Stimulated activated CD4-positive, alpha-beta T cell treated with anti-CD3 and anti-CD28 coated beads, Interleukin-4, amount 100 ng/mL, for 24 hours (primary cell): ENCODE measurements around the gene MRS2.

Experiments
- DNase-seq: peaks from one replicate; pipeline ENCODE4 v3.0.0-alpha.2; 2020

Gene MRS2

DNA sequence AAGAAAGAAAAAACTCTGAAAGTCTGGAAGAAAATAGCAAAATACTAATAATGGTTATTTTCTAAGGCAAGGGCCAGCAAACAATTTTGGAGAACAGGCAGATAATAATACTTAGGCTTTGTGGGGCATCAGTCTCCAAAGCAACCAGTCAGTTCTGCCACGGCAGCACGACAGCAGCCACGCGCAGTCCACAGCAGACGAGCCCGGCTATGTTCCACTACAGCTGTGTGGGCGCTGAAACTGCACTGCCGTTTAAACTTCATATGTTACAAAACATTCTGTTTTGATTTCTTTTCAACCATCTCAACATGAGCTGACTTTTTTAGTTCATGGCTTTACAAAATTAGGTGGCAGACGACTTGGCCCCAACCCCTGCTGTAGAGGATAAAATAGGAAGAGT is 29.9 kb downstream of the MRS2 start:
- DNase-seq: no peak

- no peak for DNase-seq
Measured at GRCh38 chr6:24436979-24437378, 34.2 kb downstream of the MRS2 start.

DNA sequence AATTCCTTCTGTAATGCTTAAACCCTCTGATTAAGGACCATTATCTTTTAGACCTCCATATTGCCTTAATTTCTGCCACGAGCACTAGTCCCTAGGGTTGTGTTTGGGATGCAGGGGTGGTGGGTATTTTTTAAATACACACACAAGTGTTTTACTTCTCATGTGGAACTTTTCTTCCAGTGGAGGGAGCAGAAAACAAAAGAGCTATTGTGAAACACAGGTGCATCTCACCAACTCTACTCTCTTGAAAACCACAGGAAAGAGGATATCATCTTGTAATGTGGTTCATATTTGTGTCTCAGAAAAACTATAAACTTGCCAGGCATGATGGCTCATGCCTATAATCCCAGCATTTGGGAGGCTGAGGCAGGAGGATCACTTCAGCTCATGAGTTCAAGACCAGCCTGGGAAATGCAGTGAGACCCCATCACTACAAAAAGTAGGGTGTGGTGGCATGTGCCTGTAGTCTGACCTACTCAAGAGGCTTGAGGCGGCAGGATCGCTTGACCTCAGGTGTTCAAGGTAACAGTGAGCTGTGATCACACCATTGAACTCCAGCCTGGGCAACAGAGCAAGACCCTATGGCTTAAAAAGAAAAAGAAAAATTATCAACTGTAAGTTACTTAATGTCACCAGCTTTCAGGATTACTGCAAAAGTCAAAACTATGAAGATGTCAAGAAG is 37.3 kb downstream of the MRS2 start:
- no peak for DNase-seq

DNA sequence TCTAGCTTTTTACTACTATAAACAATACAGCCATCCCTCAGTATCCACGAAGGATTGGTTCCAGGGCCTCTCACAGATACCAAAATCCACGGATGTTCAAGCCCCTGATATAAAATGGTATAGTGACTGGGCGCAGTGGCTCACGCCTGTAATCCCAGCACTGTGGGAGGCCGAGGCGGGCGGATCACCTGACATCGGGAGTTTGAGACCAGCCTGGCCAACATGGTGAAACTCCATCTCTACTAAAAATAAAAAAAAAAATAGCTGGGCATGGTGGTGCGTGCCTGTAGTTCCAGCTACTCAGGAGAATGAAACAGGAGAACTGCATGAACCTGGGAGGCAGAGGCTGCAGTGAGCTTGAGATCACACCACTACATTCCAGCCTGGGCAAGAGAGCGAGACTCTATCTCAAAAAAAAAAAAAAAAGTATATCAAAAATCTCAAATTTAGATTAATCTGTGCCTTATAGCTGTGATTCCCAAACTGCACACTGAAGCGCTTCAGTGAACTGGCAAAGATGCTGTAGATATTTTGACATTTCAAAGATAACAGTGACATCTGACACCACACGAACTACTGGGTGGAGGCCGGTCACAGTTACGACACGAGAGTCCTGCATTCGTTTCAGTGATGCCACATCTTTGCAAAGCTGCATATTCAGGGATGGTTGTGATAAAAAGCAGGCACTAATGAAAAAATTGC is 38.3 kb downstream of the MRS2 start:
- no peak for DNase-seq

- DNase-seq: no peak
Measured at GRCh38 chr6:24441599-24441904, 38.8 kb downstream of the MRS2 start.

DNA sequence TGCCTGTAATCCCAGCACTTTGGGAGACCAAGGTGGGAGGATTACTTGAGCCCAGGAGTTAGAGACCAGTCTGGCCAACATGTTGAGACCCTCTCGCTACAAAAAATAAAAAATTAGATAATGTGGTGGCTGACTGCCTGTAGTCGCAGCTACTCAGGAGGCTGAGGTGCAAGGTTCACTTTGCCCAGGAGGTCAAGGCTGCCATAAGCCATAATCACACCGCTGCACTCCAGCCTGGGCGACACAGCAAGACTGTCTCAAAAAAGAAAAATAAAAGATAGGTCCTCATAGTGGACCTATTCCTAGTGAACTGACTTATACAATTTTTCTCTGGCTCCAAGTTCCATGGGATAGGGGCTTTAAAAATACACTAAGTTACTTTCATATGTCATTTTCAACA is 41.9 kb downstream of the MRS2 start:
- no peak for DNase-seq

DNA sequence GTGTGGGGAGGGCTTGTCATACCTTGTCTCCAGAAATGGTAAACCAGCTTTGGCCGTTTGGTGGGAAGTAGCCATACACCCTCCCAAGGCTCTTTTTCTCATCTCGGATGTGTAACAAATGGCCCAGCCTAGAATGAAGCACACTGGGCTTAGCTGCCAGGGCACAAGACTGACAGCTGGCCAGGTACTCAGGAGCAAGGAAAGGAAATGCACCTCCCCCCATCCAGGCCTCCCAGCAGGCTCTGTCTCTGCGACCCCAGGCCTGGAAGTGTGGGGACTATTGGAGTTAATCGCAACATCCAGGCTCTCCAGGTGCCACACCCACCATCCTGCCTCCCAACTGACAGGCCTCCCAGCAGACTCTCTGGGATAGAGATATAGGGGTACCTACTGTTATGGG is 43.0 kb downstream of the MRS2 start:
- DNase-seq: no peak

DNA sequence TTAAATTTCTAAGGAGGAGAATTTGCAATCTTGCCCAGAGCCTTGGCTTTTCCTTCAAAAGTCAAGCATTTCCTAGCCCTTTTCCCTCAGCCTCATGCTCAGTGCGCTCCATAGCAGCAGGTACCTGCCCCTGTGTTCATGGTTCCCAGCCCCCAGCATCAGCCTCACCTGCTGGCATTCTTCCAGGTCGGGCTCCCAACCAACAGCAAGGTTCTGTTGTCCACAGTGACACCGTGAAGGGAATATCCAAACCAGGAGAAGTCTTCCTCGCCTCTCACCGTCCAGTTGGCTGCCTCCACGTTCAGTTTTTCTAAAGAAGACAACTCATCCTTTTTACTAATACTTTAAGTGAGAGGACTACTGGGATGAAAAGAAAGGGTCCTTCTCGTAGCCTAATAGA is 43.9 kb downstream of the MRS2 start:
- DNase-seq: no peak

GRCh38 chr6:24448396-24448795 is 45.7 kb downstream of the MRS2 start:
- no peak for DNase-seq

GRCh38 chr6:24448828-24449525 is 46.2 kb downstream of the MRS2 start:
- DNase-seq: no peak

DNA sequence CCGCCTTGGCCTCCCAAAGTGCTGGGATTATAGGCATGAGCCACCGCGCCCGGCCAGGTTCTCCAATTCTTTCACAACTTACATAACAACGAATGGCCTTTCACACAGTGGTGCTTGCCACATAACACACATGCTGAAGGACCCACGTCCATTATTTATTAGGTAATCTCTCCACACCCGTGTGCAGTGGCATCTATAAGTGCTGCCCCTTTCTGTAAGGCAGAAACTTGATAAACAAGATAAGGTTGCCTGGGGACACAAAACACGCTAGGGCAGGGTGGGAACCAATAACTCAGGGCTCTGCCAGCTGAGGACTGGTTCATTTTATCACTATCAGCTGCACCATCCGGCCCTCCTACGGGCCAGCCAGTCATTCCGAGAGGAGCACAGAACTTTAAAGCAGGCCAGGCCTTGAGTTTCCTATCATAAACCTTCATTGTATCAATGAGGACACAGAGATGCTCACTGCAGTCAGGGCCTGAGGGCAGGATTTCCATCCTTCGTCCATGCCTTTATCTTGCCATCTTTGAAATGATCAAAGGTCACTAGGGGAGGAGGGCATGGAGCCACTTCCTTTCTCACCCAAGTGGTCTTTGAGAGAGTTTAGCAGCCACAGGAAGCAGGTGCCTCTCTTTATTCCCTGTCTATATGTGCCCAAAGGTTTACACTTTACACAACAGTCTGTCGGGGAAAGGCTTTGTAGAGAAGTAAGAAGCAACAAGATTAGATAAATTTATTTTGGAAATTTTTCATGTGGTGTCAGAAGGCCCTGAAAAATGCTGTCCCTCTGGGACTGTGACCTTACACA is 49.0 kb downstream of the MRS2 start:
- no peak for DNase-seq

DNA sequence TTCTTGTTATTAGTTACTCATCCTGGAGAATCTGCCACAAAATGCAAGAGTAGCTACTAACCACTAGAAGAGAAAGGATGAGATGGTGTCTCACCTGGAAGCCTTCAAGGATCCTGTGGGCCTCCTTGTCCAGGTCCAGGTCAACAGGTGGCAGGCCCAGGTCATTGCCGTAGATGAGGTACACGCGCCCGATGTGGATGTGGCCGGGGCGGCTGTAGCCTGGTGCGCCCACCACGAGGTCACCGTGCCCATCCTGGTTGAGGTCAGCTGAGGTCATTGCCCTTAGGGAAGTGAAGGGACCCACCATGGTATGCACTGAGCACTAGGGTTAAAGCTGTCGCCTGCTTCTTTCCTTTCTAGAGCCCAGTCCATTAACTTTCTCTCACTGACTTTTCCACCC is 51.2 kb downstream of the MRS2 start:
- DNase-seq: no peak

DNA sequence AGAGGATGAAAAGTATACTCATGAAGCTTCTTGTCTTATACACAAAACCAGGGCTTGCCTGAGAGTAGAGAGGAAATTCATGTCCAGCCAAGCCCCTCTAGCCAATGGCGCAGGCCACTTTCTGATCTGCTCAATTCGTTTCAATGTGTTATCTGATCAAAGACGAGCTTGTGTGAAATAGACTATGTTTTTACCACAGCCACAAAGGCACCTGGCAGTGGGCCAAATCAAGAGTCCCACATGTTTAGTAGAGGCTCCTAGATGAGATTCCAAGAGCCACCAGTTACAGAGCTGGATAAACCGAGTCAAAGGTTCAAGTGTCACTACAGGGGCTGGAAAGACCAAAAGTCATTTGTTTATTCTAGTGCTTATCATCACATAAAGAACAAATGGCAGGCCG is 51.7 kb downstream of the MRS2 start:
- DNase-seq: no peak

- DNase-seq: no peak
Measured at GRCh38 chr6:24455061-24455460, 52.3 kb downstream of the MRS2 start.

DNA sequence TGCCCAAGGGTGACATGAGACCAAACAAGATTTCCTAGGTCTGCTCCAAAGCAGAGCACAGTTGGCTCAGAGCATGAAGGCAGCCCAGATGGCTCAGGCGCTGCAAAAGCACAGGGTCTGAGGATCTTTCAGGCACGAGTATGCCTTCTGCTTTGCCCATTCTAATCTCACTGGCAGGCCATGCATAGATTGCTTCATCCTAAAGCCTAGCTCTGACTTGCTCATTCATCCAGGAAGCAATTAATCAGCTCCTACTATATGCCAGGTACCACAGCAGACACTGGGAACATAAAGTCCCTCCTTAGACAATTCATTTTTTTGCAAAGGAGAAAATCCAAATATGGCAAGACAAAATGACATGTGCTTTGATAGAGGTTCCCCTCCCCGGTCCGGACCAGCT is 55.4 kb downstream of the MRS2 start:
- no peak for DNase-seq

- no peak for DNase-seq
Measured at GRCh38 chr6:24458941-24459340, 56.2 kb downstream of the MRS2 start.

DNA sequence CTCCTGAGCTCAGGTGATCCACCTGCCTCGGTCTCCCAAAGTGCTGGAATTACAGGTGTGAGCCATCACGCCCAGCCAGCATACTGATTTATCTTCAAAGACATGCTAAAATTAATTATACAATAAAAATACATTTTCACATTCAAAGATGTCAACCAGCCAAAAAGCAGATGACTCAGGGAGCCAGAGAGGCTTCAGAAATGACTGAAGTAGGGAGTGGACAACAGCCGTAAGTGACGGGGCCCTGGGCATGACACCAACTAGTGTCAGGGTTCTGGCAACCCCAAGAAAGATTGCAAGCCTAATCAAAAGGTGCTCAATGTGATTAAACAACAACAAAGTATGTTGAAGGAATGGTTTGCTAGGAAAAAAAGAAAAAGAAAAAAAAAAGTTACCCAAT is 58.2 kb downstream of the MRS2 start:
- no peak for DNase-seq

- DNase-seq: no peak
Measured at GRCh38 chr6:24464253-24465038, 61.7 kb downstream of the MRS2 start.

- DNase-seq: no peak
Measured at GRCh38 chr6:24469811-24470210, 67.1 kb downstream of the MRS2 start.

- no peak for DNase-seq
Measured at GRCh38 chr6:24472181-24472580, 69.4 kb downstream of the MRS2 start.
